HCT116 (cell line): ENCODE measurements around the gene PLA2G2C. TPM values are rescaled to one million over a fixed set of nuclear protein-coding genes. Genes with fewer than 3 reads are reported as not detected.

ENCODE experiments used
- ATAC-seq: fragments of 200-7000 bp; cut with Tn5 transposase; 2 replicates; pipeline ENCODE4 v1.9.1; 2020; ENCODE audit warnings: mild to moderate bottlenecking, moderate library complexity
- BruUV-seq: library from RNA; stranded (reverse); fragments of 400-500 nt; replicated peaks from 2 replicates; lab custom pipeline; 2021; lab: Mats Ljungman, UMichigan
- CTCF ChIA-PET: fragments of 300-600 bp; sonication (Branson Sonifier 250); formaldehyde crosslinking; loops from one replicate; lab custom pipeline; 2021; ENCODE audit warnings: antibody characterized with exemption; lab: Charles Lee
- POLR2A ChIA-PET: fragments of 300-600, 350-600 bp; sonication (Branson Sonifier 250); formaldehyde crosslinking; loops from one replicate; lab custom pipeline; 2021; ENCODE audit warnings: antibody characterized with exemption; lab: Charles Lee
- RAD21 ChIA-PET, 2 experiments: fragments of 300-600 bp; sonication (Branson Sonifier 250); formaldehyde crosslinking; loops; one replicate each; lab custom pipeline; 2023; ENCODE audit warnings: low total read pairs in 2 of 2; ENCODE audit not compliant: uncharacterized antibody in 2 of 2, unreplicated experiment in 2 of 2, low non-redundant PET in 1 of 2; lab: Charles Lee
- DNase-seq: peaks from one replicate; pipeline ENCODE4 v3.0.0-alpha.2; 2010; ENCODE audit warnings: low read depth, low spot score
- H2AFZ ChIP-seq: fragments of 200-600 bp; shearing (Covaris generic), sonication (generic); 2 replicates; pipeline ENCODE4 v1.6.1; 2017; ENCODE audit warnings: low read depth, mixed run types, mixed read lengths, antibody characterized with exemption, low read length; ENCODE audit not compliant: poor library complexity, severe bottlenecking
- H3K27ac ChIP-seq: 2 replicates; pipeline ENCODE4 v1.5.1; 2012; ENCODE audit warnings: low read depth, low read length
- H3K27me3 ChIP-seq: fragments of 200-600 bp; sonication (generic); 2 replicates; pipeline ENCODE4 v1.6.1; 2016; ENCODE audit warnings: mixed run types, low read length, mixed read lengths; ENCODE audit not compliant: insufficient read depth
- H3K36me3 ChIP-seq, 2 experiments: fragments of 200-500 bp in 1 of 2; fragments of 200-600 bp in 1 of 2; sonication (Bioruptor generic) in 1 of 2; sonication (generic) in 1 of 2; 2 replicates each; pipeline versions ENCODE4 v1.5.1 to v1.6.1; 2014 to 2016; ENCODE audit warnings: low read length in 2 of 2, inconsistent platforms in 1 of 2, mixed read lengths in 1 of 2, mixed run types in 1 of 2; ENCODE audit not compliant: insufficient read depth in 2 of 2, control insufficient read depth in 1 of 2
- H3K4me1 ChIP-seq, 2 experiments: fragments of 200-600 bp in 1 of 2; sonication (generic) in 1 of 2; 2 replicates each; pipeline versions ENCODE4 v1.5.1 to v1.6.1; 2012 to 2017; ENCODE audit warnings: low read length in 2 of 2, inconsistent platforms in 1 of 2, mild to moderate bottlenecking in 1 of 2, mixed read lengths in 1 of 2, mixed run types in 1 of 2, moderate library complexity in 1 of 2; ENCODE audit not compliant: insufficient read depth in 2 of 2, control insufficient read depth in 1 of 2
- H3K4me2 ChIP-seq: fragments of 200-600 bp; sonication (generic); 2 replicates; pipeline ENCODE4 v1.6.1; 2017; ENCODE audit warnings: mixed run types, low read length, mixed read lengths
- H3K4me3 ChIP-seq, 2 experiments: fragments of 200-600 bp in 1 of 2; sonication (generic) in 1 of 2; replicated peaks in 1 of 2; 2 replicates each; pipeline ENCODE4 v1.5.1; 2011 to 2016; ENCODE audit warnings: low read length in 2 of 2, control low read depth in 1 of 2, low read depth in 1 of 2, mild to moderate bottlenecking in 1 of 2, mixed read lengths in 1 of 2, mixed run types in 1 of 2
- H3K79me2 ChIP-seq: fragments of 200-600 bp; sonication (generic); 2 replicates; pipeline ENCODE4 v1.6.1; 2017; ENCODE audit warnings: mild to moderate bottlenecking, mixed run types, low read length, moderate library complexity, mixed read lengths; ENCODE audit not compliant: insufficient read depth
- H3K9ac ChIP-seq: fragments of 200-600 bp; sonication (generic); 2 replicates; pipeline ENCODE4 v1.6.1; 2016; ENCODE audit warnings: low read length, mixed read lengths
- H3K9me2 ChIP-seq: fragments of 200-600 bp; sonication (generic), shearing (Covaris generic); 2 replicates; pipeline ENCODE4 v1.6.1; 2017; ENCODE audit warnings: mixed run types, mild to moderate bottlenecking, moderate library complexity; ENCODE audit not compliant: insufficient read depth
- H3K9me3 ChIP-seq, 2 experiments: fragments of 200-500 bp in 1 of 2; fragments of 200-600 bp in 1 of 2; sonication (Bioruptor generic) in 1 of 2; sonication (generic) in 1 of 2; 2 replicates each; pipeline ENCODE4 v1.6.1; 2014 to 2017; ENCODE audit warnings: low read length in 2 of 2, mixed read lengths in 2 of 2, inconsistent platforms in 1 of 2, low read depth in 1 of 2, mild to moderate bottlenecking in 1 of 2, mixed run types in 1 of 2, moderate library complexity in 1 of 2; ENCODE audit not compliant: control insufficient read depth in 1 of 2, insufficient read depth in 1 of 2
- H4K20me1 ChIP-seq: fragments of 200-600 bp; sonication (generic), shearing (Covaris generic); 2 replicates; pipeline ENCODE4 v1.6.1; 2017; ENCODE audit warnings: mixed run types, mild to moderate bottlenecking, moderate library complexity; ENCODE audit not compliant: insufficient read depth
- CEBPB ChIP-seq: IDR thresholded peaks from 2 replicates; pipeline ENCODE4 v1.6.1; 2012; ENCODE audit warnings: low read depth
- ELF1 ChIP-seq: IDR thresholded peaks from 2 replicates; pipeline ENCODE4 v1.6.1; 2012; ENCODE audit warnings: low read depth, borderline replicate concordance
- EZH2 ChIP-seq: fragments of 200-600 bp; sonication (generic); IDR thresholded peaks from 2 replicates; pipeline ENCODE4 v1.6.1; 2017; ENCODE audit warnings: antibody characterized with exemption, mixed run types
- EZH2phosphoT487 ChIP-seq: fragments of 200-600 bp; IDR thresholded peaks from 2 replicates; pipeline ENCODE4 v1.6.1; 2018; ENCODE audit warnings: antibody characterized with exemption, borderline replicate concordance
- FOSL1 ChIP-seq: IDR thresholded peaks from 2 replicates; pipeline ENCODE4 v1.6.1; 2012; ENCODE audit warnings: low read depth
- JUND ChIP-seq: IDR thresholded peaks from 2 replicates; pipeline ENCODE4 v1.6.1; 2012
- MAX ChIP-seq: IDR thresholded peaks from 2 replicates; pipeline ENCODE4 v1.6.1; 2012
- POLR2A ChIP-seq: IDR thresholded peaks from 2 replicates; pipeline ENCODE4 v1.7.0; 2011; ENCODE audit warnings: borderline replicate concordance; ENCODE audit not compliant: insufficient read depth, insufficient read length; ENCODE audit errors: extremely low read depth
- POLR2AphosphoS5 ChIP-seq: IDR thresholded peaks from 2 replicates; pipeline ENCODE4 v1.6.1; 2011; ENCODE audit warnings: mild to moderate bottlenecking, low read depth, low read length, moderate library complexity
- RAD21 ChIP-seq: IDR thresholded peaks from 2 replicates; pipeline ENCODE4 v1.6.1; 2012; ENCODE audit warnings: low read depth, mild to moderate bottlenecking
- SIN3A ChIP-seq: IDR thresholded peaks from 2 replicates; pipeline ENCODE4 v1.6.1; 2012; ENCODE audit warnings: low read depth
- SP1 ChIP-seq: IDR thresholded peaks from 2 replicates; pipeline ENCODE4 v1.6.1; 2012; ENCODE audit warnings: low read depth
- SRF ChIP-seq: IDR thresholded peaks from 2 replicates; pipeline ENCODE4 v1.6.1; 2012; ENCODE audit warnings: low read depth
- TCF7L2 ChIP-seq: IDR thresholded peaks from 2 replicates; pipeline ENCODE4 v1.7.0; 2011; ENCODE audit warnings: borderline replicate concordance, inconsistent platforms; ENCODE audit not compliant: insufficient read depth, insufficient read length; ENCODE audit errors: extremely low read depth
- YY1 ChIP-seq: IDR thresholded peaks from 2 replicates; pipeline ENCODE4 v1.6.1; 2011; ENCODE audit warnings: low read length, low read depth, moderate library complexity, mild to moderate bottlenecking; ENCODE audit not compliant: insufficient replicate concordance; ENCODE audit errors: extremely low read depth
- ZFX ChIP-seq: fragments of 450-650 bp; IDR thresholded peaks from 2 replicates; pipeline ENCODE4 v1.6.1; 2017
- ZNF274 ChIP-seq: fragments of 200-500 bp; sonication (Bioruptor generic); IDR thresholded peaks from 2 replicates; pipeline ENCODE4 v1.6.1; 2014; ENCODE audit warnings: mild to moderate bottlenecking, low read depth, low read length, inconsistent platforms
- intact Hi-C: fragments of 100-400 bp; cut with micrococcal nuclease; formaldehyde crosslinking; loops from 2 replicates; pipeline ENCODE4 v1.10.0; 2022
- total RNA-seq: library from RNA; stranded (reverse); gene quantifications from one replicate; pipeline ENCODE4 v1.2.1, GENCODE V29; 2021; ENCODE audit not compliant: unreplicated experiment
- TF ChIP-seq, protein P1 (sequence below), 3 experiments: fragments of 200-600 bp in 1 of 3; sonication (generic) in 1 of 3; IDR thresholded peaks in 2 of 3; conservative IDR thresholded peaks in 1 of 3; 2 replicates each; pipeline ENCODE4 v1.5.1; 2012 to 2017; ENCODE audit warnings: low read depth in 2 of 3, low read length in 2 of 3, antibody characterized with exemption in 1 of 3, borderline replicate concordance in 1 of 3, control low read depth in 1 of 3, mild to moderate bottlenecking in 1 of 3, mixed read lengths in 1 of 3, mixed run types in 1 of 3, moderate library complexity in 1 of 3; ENCODE audit not compliant: insufficient read depth in 1 of 3
- TF ChIP-seq, protein P2 (sequence below): IDR thresholded peaks from 2 replicates; pipeline ENCODE4 v1.6.1; 2012

Gene PLA2G2C
- total RNA-seq, 1 experiment from 2014 or later, result not detected

- no peak overlapping the region for H3K4me3 ChIP-seq
- no peak for TF ChIP-seq ZNF274
- TF ChIP-seq FOSL1, result no peak
- no peak for TF ChIP-seq SIN3A
- TF ChIP-seq, protein P1, sequence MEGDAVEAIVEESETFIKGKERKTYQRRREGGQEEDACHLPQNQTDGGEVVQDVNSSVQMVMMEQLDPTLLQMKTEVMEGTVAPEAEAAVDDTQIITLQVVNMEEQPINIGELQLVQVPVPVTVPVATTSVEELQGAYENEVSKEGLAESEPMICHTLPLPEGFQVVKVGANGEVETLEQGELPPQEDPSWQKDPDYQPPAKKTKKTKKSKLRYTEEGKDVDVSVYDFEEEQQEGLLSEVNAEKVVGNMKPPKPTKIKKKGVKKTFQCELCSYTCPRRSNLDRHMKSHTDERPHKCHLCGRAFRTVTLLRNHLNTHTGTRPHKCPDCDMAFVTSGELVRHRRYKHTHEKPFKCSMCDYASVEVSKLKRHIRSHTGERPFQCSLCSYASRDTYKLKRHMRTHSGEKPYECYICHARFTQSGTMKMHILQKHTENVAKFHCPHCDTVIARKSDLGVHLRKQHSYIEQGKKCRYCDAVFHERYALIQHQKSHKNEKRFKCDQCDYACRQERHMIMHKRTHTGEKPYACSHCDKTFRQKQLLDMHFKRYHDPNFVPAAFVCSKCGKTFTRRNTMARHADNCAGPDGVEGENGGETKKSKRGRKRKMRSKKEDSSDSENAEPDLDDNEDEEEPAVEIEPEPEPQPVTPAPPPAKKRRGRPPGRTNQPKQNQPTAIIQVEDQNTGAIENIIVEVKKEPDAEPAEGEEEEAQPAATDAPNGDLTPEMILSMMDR (IDR thresholded peaks at IDR 0.05 in 2 of 3, conservative IDR thresholded peaks at IDR 0.05 in 1 of 3; ENCODE audit: borderline replicate concordance in 1 of 3, insufficient read depth in 1 of 3, low read depth in 2 of 3, low read length in 2 of 3), result no peak
- no peak for TF ChIP-seq POLR2AphosphoS5
- TF ChIP-seq, protein P2, sequence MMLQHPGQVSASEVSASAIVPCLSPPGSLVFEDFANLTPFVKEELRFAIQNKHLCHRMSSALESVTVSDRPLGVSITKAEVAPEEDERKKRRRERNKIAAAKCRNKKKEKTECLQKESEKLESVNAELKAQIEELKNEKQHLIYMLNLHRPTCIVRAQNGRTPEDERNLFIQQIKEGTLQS, result no peak
- no peak for TF ChIP-seq CEBPB
- no peak for TF ChIP-seq ELF1
- TF ChIP-seq MAX, result no peak
- TF ChIP-seq TCF7L2, result no peak
- no peak for TF ChIP-seq RAD21
- no peak for TF ChIP-seq JUND
- no peak for TF ChIP-seq YY1
- TF ChIP-seq POLR2A, result no peak
- TF ChIP-seq SP1, result no peak
- TF ChIP-seq EZH2phosphoT487, result no peak
- no peak for TF ChIP-seq EZH2
- TF ChIP-seq SRF, result no peak
- TF ChIP-seq ZFX, result no peak
- H3K4me1 ChIP-seq, result no peaks in the 10 kb centered on the region
- no peaks in the 10 kb centered on the region for H3K36me3 ChIP-seq
- no peaks in the 10 kb centered on the region for H4K20me1 ChIP-seq
- no peaks in the 10 kb centered on the region for H3K9me3 ChIP-seq
- intact Hi-C loops, result no loop called here
- H3K9ac ChIP-seq, result no peak overlapping the region
- no peak for ATAC-seq
- ChIA-PET CTCF (no interaction called here), POLR2A (no interaction called here), RAD21 (no interaction called here)
- no peak overlapping the region for H2AFZ ChIP-seq
- no peak for DNase-seq
- H3K27me3 ChIP-seq, result peaks cover 12% of the 10 kb centered on the region; the same call in 1 of the 2 replicates
- H3K27ac ChIP-seq, result no peak overlapping the region
- no peaks in the 10 kb centered on the region for H3K9me2 ChIP-seq
- no TSS peak for BruUV-seq
- H3K4me2 ChIP-seq, result no peak overlapping the region
- H3K79me2 ChIP-seq, result no peaks in the 10 kb centered on the region
Measured at GRCh38 chr1:20184997-20185833, 1.1 kb downstream of the PLA2G2C start.
